ENCODE results near the gene BCAS1.

DNA sequence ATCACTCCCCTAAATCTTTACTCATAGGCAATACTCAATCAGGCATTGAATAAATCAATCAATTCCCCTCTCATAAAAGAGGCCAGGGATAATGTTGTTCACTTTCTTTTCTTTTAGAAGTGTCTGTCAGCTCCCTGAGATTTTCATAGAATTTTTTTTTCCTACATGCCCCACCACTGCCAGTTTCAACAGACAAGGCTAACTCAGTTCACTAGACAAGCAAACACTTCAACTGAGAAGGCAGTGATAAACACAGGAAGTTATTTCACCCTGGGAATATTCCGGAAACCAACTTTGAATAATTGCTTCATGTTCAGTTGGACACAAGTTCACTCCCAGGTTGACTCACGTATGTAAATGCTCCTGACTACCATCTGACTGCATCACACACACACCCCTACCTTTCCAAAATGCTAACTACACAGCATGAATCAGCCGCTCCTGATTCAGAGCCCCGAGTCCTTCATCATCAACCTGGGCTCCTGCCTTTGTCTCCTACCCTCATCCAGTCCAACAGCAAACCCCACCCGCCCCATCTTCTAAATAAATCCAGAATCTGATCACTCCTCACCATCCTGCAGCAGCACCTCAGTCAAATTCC, 143.9 kb downstream of the BCAS1 start:
- peak in 1 of 6 experiments; percentile 7 for TF ChIP-seq CTCF (IDR thresholded peaks at IDR 0.05)
- TF ChIP-seq POLR2A (IDR thresholded peaks at IDR 0.05), result peak in 2 of 4 donors; percentile 3 to 60
